ENCODE results near the gene APELA.
"Not testable (repeated sequence)": the region's sequence is repeated elsewhere in the genome, so short reads cannot be mapped to it uniquely, and the experiment has no call there.

Gene APELA, protein sequence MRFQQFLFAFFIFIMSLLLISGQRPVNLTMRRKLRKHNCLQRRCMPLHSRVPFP
- 0 to 0.10 (median 0) reads per million in 18 experiments for total RNA-seq

DNA sequence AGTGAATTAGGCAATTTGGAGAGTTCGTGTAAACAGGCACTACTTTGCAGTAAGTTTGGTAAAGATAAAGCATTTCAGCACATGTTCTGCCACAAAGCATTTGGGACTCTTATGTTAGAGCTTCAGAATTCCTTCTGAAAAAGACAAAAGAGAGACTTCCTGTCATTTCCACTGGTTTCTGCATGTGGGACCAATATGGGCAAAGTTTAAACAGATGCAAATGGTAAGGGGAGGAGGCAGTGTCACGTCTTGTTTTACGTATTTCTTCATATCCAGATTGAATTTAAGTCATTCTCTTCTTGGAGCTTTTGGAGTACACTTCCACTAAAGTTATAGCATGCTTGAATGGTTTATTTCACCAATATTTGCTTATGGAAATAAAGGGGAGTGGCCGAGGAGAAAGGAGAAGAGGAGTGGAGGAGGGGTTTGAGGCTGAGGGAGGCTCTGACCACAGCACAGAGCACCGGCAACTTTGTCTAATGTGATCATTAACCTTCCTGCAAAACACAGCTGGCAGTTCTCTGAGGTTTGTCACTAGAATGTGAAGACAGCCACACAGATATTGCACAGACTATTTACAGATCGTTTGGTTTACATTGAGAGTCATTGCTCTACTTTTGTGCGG is at the start of gene APELA:
Gene APELA, plus strand, starts transcription at position 479 of the 625 bp plus-strand sequence. CDS start 154 bp downstream, outside the sequence.
- no peak for DNase-seq

DNA sequence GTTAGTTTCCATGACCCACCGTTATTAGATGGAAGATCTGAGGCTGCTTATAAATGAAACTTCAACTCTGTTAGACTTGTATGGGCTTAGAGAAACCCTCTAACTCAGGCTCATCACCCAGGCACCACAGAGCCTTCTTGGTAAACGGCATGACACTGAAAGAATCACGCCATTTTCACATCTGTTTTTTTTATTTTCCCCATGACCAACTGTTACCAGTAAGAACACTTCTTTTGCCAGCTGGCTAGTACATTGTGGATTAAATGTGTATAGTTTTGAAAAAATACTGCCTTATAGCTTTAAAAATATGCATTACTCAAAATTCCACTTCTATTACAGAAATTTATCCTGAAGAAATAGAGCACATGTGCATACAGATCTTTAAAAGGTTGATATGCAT is 48.0 kb upstream of the APELA start:
- no peak for DNase-seq

DNA sequence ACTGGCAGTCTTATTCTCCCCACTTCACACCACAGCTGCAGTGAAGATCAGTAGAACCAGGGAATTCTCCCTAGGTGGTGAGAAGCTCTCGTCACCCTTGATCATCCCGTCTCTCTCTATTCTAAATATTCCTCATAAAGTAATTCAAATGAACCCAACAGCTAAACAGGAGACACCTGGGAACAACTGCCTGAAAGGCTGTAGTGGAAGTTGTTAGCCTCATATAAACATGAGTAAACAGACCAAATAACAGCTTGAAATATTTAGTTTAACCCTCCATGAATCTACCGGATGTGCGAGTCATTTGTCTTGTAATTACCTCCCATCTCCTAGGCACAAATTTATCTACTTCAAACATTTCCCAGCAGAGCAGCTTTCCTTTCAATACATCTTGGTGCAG is 30.4 kb upstream of the APELA start:
- DNase-seq, result no peak

DNA sequence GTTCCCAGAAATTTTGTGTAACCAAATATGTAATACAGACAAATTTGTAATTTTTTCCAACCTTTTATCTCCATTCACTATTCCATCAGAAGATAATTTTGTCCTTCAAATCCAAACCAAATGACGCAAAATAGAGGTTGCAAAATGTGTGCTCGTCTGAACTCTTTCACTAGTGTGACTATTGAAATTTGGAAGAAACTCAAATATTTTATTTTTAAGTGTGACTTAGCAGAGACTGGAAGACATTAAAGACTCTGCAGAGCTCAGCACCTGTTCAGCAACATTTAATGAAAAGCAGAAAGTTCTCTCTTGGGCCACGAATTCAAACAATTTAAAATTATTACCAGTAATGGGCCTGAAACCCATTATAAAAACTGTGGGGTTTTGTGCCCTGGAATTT is 30.0 kb upstream of the APELA start:
- DNase-seq, result no peak

DNA sequence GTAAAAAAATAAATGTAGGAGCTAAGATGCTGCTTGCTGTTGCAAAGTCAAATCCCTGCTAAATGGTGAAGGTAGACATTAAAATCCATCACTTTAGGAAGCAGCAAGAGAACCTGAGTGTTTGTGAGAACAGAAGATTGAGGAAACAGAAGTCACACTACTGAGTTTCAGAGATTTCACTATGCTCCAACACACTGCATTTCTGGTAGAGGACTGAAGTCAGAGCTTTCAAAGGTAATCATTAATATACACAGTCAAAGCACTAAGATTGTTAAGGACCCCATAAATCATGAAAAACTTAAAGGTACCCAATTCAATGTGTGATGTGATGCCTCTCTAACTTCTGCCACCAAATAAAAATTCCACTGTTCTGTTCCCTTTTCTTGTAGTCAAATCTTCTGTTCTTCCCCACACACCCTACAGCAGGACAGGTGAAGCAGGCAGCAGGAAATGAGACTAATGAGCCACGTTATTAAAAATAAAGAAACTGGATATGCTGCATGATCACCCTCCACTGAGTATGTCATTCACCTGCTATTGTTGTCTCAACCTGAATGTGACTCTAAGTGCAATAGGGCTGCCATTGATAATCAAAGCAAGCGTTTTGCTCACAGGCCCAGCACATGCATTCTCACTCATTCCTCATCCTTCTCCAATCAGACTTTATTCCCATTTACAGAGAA is 28.9 kb upstream of the APELA start:
- no peak for DNase-seq

DNA sequence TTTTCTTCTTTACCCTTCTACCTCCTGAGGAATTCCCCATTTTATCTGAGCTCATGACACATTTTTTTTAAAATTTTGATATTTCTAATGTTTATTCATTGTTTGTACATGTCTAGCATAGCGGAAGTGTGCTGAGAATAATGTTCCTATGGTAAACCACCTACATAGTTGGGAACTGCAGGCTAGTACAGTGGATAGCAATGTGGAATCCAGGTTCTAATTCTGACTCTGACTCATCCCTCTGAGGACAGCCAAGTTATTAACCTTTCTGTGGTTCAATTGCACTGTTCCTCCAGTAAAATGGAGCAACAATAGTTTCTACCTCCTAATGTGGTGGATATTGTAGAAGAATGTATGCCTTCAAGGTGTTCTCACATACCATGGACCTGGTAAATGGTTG is 20.6 kb upstream of the APELA start:
- DNase-seq, result no peak

DNA sequence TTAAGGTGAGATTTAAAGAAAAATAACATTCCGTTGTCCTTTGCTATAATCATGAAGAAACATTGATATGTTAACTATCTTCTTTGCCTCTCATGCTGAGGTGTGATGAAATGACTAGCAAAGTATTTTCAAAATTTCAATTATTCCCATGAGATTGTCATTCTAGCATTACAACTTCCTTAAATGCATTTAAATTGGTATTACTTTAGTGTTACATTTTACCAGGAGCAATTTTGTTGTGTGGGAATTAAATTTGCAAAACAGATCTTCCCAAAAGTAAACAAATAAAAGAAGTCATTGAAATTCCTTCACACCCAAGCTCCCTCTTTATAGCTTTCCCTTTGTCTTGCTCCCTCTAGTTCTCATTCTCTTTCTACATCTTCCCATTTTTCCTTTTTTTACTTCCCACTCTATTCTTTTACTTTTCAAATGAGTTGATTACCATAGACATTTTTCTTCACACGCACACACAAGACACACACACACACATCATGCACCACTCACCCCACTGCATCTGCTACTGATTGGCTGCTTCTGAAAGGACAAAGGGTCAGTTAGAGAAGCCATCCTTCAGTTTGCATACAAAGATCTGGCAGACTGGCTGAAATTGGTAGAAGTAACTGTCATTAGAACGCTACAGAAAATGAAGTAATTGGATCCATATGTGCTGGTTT is 10.0 kb upstream of the APELA start:
- DNase-seq, result no peak

DNA sequence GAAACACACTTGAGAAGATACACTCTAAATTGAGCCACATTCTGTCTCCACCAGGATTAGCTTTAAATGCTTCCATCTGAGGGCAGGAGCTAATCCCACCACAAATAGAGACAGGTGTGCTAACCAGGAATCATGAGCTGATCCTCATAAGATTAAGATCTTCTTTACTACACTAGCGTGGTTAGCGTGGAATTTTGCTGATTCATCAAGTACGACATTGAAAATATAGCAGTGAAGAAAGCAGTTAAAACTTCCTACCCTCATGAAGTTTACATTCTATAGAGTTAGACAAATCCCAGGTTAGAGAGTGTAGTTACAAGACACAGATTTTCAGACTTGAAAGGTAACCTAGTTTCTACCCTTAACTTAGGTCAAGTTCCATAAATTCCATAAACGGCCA is 5.3 kb upstream of the APELA start:
- DNase-seq, result no peak

DNA sequence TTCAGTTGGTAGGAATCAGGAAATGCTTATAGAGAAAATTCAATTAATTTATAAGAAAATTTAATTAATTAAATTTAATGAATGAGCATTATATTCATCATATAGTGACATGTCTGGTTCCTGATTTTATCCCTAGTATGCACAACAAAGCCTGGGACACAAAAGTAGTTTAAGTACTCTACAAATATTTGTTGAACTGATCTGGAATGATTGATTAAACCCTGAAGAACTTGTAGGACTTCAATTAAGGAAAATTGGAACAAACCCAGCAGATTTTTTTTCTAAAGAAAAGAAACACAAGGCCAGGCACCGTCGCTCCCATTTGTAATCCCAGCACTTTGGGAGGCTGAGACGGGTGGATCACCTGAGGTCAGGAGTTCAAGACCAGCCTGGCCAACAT is 4.5 kb upstream of the APELA start:
- no peak for DNase-seq

DNA sequence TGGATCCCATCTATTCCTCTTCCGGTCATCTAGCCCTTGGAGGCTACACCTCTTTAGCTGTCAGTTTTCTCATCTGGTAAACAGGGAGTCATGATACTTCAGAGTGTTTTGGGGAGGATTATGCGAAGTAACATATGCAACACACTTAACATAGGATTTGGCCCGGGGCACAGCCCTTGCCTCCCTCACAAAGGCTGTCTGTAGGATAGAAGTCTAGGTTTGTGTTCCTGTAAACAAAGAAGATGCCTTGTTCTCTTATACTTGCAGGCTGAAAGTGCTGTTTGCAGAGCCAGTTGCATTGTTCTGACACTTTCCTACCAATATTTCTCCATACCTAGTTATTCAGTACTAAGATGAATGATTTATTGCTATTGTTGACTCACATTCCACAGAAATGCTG is 2.2 kb upstream of the APELA start:
- DNase-seq, result no peak

DNA sequence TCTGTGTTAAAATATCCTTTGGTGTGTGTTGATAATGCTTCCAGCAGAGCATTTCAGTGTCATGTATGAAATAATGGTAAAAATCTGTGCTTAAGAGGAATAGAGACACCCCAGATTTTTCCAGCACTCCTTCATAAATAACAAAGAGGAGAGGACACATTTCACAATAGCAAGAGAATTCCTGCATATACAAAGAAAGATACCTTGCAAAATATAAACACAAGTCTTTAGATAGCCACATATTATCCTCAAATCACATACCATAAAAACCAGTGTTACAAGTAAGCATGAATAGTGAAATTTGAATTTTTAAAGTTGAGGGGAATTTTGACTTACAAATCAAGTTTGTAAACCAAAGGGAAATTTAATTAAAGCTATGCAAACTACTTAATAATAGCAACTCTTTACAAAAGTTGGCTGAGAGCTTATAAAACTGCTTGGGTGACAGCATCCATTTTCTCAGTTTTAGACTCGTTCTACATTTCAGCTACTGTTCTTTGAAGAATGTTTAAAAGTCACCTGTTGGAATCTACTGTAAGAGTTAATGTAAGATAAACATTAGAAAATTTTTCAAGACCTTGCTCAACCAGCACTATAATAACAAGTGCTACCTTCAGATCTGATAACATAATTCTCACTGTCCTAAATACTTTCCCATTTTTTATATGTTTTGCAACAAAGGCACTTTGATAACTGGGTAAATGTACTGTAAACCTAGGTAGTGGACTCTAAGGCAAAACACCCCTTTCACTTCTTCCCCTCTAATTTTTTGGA is 3.7 kb downstream of the APELA start:
- no peak for DNase-seq

DNA sequence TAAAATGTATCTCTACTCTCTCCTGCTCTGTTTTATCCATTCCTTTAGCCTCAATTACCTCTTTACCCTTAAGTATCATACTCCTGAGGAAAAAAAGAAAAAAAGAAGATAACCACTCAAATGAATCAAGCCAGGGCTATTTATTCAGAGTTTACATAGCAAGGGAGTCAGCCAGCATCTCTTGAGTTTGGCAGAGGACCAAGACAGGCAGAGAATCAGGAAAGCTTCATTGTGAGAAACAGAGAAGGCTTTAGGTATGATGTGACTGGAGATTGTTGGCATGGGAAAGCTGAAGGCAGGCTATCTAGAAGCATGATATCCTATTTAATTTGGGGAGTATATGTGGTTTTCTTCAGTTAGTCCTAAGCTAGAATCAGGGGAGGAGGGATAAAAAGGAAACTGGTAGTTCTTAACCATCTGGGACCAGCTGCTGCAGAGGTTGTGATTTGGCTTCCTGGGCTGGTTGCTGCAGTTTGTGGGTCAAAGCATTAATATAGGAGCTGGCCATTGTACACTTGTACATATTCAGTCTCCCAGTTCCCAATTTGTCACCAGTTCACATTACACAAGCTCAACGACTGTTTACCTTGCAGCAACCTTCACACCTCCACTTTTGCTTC is 11.2 kb downstream of the APELA start:
- no peak for DNase-seq

DNA sequence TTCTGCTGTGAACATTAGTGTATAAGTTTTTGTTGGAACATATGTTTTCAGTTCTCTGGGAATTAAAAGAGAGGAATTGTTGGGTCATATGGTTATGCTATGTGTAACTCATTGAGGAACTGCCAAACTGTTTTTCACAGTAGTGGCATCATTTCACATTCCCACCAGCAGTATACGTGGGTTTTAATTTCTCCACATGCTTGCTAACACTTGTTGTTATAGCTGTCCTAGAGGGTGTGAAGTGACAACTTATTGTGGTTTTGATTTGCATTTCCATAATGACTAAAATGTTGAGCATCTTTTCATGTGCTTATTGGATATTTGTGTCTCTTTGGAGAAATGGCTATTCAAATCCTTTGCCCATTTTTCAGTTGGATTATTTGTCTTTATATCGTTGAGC is 13.7 kb downstream of the APELA start:
- no peak for DNase-seq

DNA sequence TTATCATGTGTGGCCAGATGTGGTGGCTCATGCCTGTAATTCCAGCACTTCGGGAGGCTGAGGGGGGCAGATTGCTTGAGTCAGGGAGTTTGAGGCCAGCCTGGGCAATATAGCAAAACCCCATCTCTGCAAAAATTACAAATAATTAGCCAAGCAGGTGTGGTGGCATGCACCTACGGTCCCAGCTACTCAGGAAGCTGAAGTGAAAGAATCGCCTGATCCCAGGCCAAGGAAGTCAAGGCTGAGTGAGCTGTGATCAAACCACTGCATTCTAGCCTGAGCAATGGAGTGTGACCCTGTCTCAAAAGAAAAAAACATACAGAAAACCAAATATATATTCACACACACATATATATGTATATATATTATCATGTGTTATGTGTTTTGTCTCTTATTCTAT is 15.0 kb downstream of the APELA start:
- DNase-seq, result no peak

DNA sequence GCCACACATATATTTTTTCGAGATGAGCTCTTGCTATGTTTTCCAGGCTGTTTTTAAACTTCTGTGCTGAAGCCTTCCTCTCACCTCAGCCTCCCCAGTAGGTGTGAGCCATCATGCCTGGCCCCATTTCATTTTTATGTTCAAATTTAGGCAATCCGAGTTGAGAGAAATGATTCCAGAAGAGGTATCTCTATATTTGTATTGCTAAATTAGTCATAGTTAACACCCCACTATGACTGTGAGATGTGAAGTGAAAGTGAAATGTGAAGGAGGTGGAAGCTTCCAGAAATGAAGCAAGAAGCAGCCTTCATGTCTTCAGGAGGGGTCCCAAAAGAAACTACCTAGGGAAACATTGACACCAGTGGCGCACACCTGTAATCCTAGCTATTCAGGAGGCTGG is 17.7 kb downstream of the APELA start:
- no peak for DNase-seq

DNA sequence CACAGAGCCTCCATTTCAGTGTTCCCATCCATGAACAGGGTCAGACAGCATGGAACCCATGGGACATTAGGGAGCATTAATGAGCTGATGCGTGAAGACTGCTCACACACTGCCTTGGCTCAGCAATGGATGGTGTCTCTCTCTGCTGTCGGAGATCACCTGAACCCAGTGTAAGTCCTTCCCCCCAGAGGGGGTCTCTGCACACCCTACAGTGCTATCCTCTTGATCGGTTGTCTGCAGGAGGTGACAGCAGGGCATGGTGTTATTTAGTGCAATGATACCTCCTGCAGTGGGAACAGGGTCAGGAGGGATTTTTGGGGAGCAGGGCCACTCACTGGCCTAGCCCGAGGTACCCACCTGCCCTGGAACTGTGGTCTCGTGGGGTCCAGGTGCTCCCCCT is 25.6 kb downstream of the APELA start:
- DNase-seq, result no peak

DNA sequence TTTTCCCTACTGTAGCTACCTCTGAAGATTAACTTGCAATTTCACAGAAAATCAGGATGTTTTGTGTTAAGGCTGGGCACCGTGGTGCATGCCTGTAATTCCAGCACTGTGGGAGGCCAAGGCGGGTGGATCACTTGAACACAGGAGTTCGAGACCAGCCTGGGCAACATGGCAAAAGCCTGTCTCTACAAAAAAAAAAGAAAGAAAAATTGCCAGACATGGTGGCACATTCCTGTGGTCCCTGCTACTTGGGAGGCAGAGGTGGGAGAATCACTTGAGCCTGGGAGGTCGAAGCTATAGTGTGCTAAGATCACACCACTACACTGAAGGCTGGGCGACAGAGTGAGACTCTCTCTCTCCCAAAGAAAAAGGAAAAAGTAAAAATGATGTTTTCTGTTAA is 27.4 kb downstream of the APELA start:
- DNase-seq, result no peak

DNA sequence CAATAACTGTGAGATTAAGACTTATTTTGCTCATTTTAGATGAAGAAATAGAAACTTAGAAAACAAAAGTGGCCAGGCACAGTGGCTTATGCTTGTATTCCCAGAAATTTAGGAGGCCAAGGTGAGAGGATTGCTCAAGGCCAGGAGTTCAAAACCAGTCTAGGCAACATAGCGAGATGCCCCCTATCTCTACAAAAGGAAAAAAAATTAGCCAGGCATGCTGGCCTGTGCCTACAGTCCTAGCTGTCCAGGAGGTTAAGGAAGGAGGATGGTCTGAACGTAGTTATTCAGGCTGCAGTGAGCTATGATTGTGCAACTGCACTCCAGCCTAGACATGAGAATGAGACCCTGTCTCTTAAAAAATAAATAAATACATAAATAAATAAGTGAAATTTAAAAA is 28.0 kb downstream of the APELA start:
- DNase-seq, result no peak

DNA sequence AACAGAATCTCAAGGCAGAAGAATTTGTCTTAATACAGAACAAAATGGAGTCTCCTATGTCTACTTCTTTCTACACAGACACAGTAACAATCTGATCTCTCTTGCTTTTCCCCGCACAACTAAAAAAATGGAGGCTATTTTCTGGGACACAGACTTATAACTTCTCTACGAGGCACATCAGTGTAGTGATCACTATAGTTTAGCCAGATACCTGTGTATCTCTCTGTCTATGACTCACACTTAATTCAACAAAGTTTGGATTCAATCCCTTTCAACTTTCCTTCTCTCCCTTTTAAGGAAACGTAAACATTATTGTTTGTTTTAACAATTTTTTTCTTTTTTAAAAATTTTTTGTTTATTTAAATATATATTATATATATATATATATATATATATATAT is 29.4 kb downstream of the APELA start:
- no peak for DNase-seq

DNA sequence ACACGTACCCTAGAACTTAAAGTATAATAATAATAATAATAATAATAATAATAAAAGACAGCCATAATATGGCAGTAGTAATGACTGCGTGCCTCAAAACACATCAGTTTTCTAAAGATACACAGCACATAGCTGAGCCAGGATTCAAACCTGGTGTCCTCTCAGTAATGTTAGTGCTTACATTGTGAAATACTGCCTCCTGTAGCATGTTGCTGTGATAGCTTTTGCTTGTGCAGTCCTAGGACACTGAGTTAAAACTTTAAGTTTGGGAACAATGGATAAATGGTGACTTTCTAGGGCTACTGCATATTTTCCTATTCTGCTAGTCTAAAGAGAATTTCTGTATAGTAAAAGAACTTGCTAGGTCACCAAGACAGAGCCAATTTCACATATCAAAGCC is 36.5 kb downstream of the APELA start:
- not testable (repeated sequence) for DNase-seq

DNA sequence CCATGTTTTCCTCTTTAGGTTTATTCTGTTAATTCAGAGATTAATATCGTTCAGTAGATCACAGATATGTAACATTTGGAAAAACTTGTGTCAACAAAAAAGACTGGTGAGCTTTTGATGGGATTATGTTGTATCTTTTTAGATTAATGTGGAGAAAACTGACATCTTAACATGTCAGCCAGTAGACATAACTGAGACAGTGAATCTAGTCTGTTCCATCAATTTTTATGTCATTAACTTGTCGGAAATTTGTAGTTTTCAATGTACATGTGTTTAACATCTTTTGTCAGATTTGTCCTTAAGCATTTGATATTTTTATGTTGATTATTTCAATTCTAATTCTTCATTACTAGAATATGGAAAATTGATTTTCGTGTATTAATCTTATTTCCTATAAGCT is 42.0 kb downstream of the APELA start:
- DNase-seq, result no peak

DNA sequence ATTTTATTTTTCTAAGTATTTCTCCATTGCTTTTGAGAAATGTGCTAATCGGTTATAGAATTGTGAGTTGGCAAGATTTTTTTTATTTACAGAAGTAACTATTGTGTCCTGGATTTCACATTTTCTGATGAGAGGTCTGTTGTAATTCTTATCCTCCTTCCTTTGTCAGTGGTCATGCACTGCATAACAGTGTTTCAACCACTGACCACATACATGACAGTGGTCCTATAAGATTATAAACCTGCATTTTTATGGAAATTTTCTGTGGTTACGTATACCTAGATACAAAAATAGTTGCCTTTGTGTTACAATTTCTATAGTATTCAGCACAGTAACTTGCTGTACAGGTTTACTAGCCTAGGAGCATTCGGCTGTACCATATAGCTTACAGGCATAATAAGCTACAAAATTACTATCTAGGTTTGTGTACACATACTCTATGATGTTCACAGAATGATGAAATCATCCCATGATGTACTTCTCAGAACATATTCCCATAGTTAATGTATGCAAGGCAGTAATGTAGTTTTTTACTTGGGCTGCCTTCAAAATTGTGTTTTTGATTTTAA is 47.8 kb downstream of the APELA start:
- no peak for DNase-seq

Measured in inflammatory macrophage (primary cell).